ENCODE data around the gene FIBCD1.

- TF ChIP-seq ZNF274 (IDR thresholded peaks at IDR 0.05; ENCODE audit: borderline replicate concordance, extremely low read depth, low read length) = no peak
- TF ChIP-seq POLR2A (IDR thresholded peaks at IDR 0.05; ENCODE audit: control extremely low read depth in 1 of 2, low read depth in 2 of 2, low read length in 2 of 2) = no peak
- TF ChIP-seq CTCF (IDR thresholded peaks at IDR 0.05; ENCODE audit: control extremely low read depth in 1 of 3, insufficient read depth in 1 of 3, low read depth in 1 of 3, low read length in 3 of 3) = no peak
- TF ChIP-seq TAF7 (optimal IDR thresholded peaks at IDR 0.05; ENCODE audit: borderline replicate concordance, low read depth, low read length) = no peak
- TF ChIP-seq JUND (IDR thresholded peaks at IDR 0.05; ENCODE audit: low read length) = no peak
- TF ChIP-seq ATF2 (IDR thresholded peaks at IDR 0.05; ENCODE audit: low read length) = no peak
- no peak for TF ChIP-seq HDAC6 (IDR thresholded peaks at IDR 0.05; ENCODE audit: low read depth, low read length)
- TF ChIP-seq SAP30 (IDR thresholded peaks at IDR 0.05; ENCODE audit: insufficient read depth, insufficient replicate concordance, low read length) = no peak
- TF ChIP-seq SP2 (IDR thresholded peaks at IDR 0.05; ENCODE audit: low read length) = no peak
- TF ChIP-seq CHD1 (IDR thresholded peaks at IDR 0.05; ENCODE audit: low read depth, low read length) = no peak
- no peak for TF ChIP-seq CREB1 (IDR thresholded peaks at IDR 0.05)
- TF ChIP-seq EP300 (IDR thresholded peaks at IDR 0.05; ENCODE audit: borderline replicate concordance in 1 of 2, low read depth in 2 of 2, low read length in 2 of 2) = no peak
These were observed 37.1 kb upstream of the FIBCD1 start for GRCh38 chr9:130975932-130976841.
